Keratinocyte (primary cell): Measurements from ENCODE around the gene CCDC175.

Experiments used
- EZH2 ChIP-seq: IDR thresholded peaks from one replicate; pipeline ENCODE4 v1.6.1; 2012; ENCODE audit warnings: inconsistent platforms, mild to moderate bottlenecking, low read length, moderate library complexity
- TF ChIP-seq, protein P1 (sequence below), 3 experiments: IDR thresholded peaks in 1 of 3; conservative IDR thresholded peaks in 1 of 3; optimal IDR thresholded peaks in 1 of 3; 2 replicates in 2 of 3; 3 replicates in 1 of 3; pipeline versions ENCODE3 to v1.5.1; 2011; ENCODE audit warnings: low read length in 3 of 3, mild to moderate bottlenecking in 3 of 3, moderate library complexity in 2 of 3, control low read depth in 1 of 3, inconsistent platforms in 1 of 3; ENCODE audit not compliant: insufficient read depth in 2 of 3; ENCODE audit errors: extremely low read depth in 1 of 3

DNA sequence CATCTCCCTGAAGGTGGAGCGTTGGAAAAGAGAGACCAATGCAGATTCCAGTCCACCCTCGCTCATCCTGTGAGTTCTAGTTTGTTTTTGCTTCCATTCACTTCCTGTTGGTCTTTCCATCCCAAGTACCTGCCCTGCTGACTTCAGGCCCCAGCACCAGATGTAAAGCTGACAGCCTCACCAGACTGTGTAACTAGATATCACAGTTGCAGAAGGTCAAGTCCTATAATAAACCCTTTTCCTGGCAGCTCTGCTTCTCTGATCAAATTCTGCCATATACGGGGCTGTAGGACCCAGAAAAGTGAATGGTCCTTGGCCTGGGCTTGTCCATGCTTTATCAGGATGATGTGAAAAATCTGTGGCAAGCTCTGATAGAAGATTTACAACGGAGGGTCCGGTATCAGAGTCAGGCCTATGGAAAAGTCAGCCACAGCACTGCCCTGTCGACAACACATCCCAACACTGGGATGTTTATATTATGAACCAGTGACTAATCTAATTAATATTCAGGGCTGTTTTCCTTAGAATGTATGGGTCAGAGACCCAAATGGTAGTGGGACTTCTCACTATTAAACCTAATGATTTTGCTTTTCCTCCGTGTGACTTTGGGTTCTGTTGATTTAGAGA, 42.1 kb downstream of the CCDC175 start:
- TF ChIP-seq, protein P1, sequence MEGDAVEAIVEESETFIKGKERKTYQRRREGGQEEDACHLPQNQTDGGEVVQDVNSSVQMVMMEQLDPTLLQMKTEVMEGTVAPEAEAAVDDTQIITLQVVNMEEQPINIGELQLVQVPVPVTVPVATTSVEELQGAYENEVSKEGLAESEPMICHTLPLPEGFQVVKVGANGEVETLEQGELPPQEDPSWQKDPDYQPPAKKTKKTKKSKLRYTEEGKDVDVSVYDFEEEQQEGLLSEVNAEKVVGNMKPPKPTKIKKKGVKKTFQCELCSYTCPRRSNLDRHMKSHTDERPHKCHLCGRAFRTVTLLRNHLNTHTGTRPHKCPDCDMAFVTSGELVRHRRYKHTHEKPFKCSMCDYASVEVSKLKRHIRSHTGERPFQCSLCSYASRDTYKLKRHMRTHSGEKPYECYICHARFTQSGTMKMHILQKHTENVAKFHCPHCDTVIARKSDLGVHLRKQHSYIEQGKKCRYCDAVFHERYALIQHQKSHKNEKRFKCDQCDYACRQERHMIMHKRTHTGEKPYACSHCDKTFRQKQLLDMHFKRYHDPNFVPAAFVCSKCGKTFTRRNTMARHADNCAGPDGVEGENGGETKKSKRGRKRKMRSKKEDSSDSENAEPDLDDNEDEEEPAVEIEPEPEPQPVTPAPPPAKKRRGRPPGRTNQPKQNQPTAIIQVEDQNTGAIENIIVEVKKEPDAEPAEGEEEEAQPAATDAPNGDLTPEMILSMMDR (optimal IDR thresholded peaks at IDR 0.05 in 1 of 3, IDR thresholded peaks at IDR 0.05 in 1 of 3, conservative IDR thresholded peaks at IDR 0.05 in 1 of 3; ENCODE audit: extremely low read depth in 1 of 3, insufficient read depth in 2 of 3, low read length in 3 of 3), result no peak
- no peak for TF ChIP-seq EZH2
